HS-27A (cell line): ENCODE measurements around the gene EFCAB13.
"Not testable (repeated sequence)": the region's sequence is repeated elsewhere in the genome, so short reads cannot be mapped to it uniquely, and the experiment has no call there.

Experiments used
- DNase-seq: peaks from one replicate; pipeline ENCODE4 v3.0.0-alpha.2; 2012; ENCODE audit warnings: low read depth, missing footprints

EFCAB13 gene

GRCh38 chr17:47330548-47330947 is 6.8 kb downstream of the EFCAB13 start:
- no peak for DNase-seq

- no peak for DNase-seq
Measured at GRCh38 chr17:47332287-47332686, 8.5 kb downstream of the EFCAB13 start.

DNA sequence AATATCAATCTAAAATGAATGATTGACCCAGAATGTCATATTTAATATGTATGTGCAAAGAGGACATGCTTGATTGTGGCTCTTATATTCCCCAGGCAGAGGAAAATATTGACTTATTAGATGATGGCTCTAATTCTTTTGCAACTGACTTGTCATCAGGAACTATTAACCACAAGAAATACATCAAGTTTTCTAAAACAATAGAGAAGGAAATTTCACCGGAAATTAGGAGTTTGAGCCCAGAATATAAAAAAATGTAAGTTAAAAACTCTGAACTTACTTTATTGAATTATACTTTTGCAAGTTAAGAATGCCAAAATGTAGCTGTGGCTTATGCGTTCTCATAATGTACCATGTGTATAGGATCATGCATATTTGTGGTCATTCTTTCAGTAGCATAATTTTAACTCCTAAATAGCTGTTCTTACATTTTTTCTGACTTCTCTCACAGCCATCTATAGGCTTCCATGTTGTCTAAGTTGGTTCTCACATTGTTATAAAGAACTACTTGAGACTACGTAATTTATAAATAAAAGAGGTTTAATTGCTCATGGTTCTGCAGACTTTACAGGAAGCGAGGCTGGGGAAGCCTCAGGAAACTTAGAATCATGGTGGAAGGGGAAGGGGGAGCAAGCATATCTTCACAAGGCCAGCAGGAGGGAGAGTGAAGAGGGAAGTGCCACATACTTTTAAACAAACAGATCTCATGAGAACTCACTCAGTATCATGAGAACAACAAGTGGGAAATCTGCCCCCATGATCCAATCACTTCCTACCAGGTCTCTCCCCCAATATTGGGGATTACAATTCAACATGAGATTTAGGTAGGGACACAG is 11.6 kb downstream of the EFCAB13 start:
- no peak for DNase-seq

DNA sequence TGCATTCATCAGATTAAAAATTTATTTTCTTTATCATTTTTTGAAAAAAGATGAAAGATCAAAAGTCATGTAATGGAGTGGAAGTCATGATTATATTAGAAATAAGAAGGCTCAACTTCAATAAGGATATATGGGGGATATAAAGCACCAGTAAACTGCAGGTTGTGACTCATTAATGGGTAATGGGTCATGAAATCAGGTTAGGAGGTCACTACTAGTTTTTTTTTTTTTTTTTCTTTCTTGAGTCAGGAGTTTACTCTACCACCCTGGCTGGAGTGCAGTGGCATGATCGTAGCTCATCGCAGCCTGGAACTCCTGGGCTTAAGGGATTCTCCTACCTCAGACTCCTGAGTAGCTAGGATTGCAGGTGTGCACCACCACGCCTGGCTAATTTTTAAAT is 14.3 kb downstream of the EFCAB13 start:
- no peak for DNase-seq

DNA sequence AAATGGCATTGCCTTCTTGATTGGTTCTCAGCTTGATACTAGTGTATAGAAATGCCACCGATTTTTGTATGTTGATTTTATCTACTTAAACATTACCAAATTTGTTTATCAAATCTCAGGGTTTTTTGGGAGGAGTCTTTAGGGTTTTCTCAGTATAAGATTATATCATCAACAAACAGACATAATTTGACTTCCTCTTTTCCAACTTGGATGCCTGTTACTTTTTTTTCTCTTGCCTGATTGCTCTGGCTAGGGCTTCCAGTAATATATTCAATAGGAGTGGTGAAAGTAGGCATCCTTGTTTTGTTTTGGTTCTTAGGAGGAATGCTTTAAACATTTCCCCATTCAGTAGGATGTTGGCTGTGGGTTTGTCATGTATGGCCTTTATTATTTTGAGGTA is 29.1 kb downstream of the EFCAB13 start:
- DNase-seq: no peak

- no peak for DNase-seq
Measured at GRCh38 chr17:47358652-47359051, 34.9 kb downstream of the EFCAB13 start.

- DNase-seq: no peak
Measured at GRCh38 chr17:47363171-47363570, 39.4 kb downstream of the EFCAB13 start.

- DNase-seq: no peak
Measured at GRCh38 chr17:47367257-47367656, 43.5 kb downstream of the EFCAB13 start.

- DNase-seq: no peak
Measured at GRCh38 chr17:47368262-47368661, 44.5 kb downstream of the EFCAB13 start.

DNA sequence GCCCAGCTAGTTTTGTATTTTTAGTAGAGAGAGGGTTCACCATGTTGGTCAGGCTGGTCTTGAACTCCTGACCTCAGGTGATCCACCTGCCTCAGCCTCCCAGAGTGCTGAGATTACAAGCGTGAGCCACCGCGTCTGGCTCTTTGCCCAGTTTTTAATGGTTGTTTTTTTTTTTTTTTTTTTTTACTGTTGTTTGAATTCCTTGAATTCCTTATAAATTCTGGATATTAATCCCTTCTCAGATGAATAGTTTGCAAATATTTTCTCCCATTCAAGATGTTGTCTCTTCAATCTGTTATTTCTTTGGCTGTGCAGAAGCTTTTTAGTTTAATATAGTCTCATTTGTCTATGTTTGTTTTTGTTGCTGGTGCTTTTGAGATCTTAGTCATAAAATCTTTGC is 47.1 kb downstream of the EFCAB13 start:
- DNase-seq: peak; percentile 4

DNA sequence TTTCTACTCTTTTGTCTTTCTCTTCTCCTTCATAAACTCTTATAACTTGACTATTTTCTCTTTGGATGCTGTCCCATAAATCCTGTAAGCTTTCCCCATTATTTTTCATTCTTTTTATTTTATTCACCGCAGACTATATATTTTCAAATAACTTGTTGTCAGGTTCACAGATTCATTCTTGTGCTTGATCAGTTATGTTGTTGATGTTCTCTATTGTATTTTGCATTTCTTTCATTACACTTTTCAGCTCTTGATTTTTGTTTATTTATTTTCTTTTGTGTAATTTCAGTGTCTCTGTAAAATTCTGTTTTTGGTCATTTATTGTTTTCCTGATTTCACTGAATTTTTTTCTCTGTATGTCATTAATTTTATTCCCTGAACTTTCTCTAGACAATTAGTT is 49.2 kb downstream of the EFCAB13 start:
- DNase-seq: no peak

- DNase-seq: no peak
Measured at GRCh38 chr17:47376247-47376646, 52.5 kb downstream of the EFCAB13 start.

DNA sequence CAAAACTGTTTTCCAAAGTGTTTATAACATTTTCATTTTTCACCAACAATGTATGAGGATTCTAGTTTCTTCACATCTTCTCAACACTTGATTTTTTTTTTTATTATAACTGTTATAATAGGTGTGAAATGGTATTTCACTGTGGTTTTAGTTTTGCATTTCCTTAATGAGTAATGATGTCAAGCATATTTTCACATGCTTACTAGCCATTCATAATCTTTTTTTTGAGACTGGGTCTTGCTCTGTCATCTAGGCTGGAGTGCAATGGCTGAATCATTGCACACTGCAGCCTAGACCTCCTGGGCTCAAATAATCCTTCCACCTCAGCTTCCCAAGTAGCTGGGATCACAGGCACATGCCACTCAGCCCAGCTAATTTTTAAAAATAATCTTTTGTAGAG is 65.1 kb downstream of the EFCAB13 start:
- no peak for DNase-seq

DNA sequence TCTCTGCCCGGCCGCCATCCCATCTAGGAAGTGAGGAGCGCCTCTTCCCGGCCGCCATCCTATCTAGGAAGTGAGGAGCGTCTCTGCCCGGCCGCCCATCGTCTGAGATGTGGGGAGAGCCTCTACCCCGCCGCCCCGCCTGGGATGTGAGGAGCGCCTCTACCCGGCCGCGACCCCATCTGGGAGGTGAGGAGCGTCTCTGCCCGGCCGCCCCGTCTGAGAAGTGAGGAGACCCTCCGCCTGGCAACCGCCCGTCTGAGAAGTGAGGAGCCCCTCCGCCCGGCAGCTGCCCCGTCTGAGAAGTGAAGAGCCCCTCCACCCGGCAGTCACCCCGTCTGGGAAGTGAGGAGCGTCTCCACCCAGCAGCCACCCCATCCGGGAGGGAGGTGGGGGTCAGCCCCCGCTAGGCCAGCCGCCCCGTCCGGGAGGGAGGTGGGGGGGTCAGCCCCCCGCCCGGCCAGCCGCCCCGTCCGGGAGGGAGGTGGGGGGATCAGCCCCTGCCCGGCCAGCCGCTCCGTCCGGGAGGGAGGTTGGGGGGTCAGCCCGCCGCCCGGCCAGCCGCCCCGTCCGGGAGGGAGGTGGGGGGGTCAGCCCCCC is 73.9 kb downstream of the EFCAB13 start:
- not testable (repeated sequence) for DNase-seq

DNA sequence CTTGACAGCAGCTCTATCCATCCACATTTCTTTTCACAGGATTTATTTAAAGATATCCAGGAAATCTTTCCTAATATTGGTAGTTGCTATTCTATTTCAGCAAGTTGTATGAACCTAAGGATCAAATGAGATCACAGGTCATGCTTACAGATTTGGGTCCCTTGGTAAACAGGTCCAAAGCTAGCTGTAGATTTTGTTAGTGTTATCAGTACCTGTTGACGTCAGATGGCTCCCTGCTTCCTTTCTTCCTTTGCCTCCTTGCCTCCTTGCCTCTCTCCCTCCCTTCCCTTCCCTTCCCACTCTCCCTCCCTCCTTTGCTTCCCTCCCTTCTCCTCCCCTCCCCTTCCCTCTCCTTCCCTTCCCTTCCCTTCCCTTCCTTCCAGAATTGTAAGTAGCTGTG is 76.6 kb downstream of the EFCAB13 start:
- no peak for DNase-seq

GRCh38 chr17:47401100-47401499 is 77.3 kb downstream of the EFCAB13 start:
- DNase-seq: no peak

DNA sequence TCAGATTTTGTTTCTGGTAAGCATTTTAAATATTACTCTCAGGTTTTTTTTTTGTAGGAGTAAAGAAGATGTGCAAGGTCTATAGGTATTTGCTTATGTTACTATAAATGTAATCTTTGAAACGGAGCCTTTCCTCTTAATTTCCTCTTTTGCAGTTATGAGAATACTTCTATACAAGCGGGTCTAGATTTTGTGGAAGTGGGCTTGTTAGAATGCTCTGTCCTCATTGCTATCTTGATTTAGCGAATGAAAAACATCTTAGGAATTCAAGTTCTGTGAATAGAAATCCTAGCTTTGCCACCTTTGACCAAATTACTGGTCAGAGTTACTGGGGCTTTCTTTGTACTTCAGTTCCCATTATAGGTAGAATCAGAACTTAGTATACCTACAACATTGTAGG is 80.3 kb downstream of the EFCAB13 start:
- no peak for DNase-seq

- DNase-seq: no peak
Measured at GRCh38 chr17:47404875-47405274, 81.1 kb downstream of the EFCAB13 start.

DNA sequence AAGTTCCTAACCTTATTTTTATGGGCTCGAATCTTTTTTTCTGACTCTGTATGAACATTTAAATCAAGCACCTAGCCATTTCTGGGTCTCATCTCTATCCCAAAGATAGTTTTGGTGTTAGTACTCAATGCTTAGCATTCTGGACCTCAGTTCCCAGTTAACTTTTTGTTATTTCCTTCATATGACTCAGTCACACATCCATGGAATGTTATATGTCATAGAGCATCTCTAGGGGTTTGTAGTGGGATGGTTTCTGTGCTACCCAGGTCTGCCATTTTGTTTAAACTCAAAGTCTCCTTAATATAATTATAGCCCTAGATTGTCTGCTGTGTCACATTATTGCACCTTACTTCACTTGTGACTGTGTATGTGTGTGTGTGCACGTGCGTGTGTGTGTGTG is 90.1 kb downstream of the EFCAB13 start:
- no peak for DNase-seq

- DNase-seq: no peak
Measured at GRCh38 chr17:47414612-47415011, 90.9 kb downstream of the EFCAB13 start.

DNA sequence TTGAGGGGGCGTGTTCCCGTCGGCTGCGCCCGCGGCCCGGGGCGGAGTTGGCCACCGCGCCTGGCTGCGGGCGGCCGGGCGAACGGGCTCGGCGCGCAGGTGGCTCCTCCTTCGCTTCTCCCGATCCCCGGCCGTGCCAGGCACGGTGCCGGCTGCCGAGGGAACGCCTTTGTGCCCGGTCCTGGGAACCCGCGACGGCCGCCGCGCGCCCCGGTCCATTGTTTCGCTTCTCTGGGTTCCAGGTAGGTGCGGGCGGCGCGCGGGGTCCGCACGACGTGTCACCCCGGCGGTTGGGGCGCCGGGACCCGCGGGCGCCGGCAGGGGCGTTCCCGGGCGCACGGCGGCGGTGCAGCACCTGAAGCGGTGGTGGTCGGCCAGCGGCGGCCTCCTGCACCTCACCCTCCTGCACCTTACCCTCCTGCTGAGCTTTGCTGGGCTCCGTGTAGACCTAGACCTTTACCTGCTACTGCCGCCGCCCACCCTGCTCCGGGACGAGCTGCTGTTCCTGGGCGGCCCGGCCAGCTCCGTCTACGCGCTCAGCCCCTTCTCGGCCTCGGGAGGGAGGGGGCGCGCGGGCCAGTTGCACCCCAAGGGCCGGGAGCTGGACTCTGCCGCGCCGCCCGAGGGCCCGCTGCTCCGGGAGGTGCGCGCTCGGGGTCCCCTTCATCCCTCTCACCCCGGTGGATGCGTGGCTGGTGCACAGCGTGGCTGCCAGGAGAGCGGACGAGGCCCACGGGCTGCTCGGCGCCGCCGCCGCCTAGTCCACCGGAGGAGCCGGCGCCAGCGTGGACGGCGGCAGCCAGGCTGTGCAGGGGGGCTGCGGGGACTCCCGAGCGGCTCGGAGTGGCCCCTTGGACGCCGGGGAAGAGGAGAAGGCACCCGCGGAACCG is 99.9 kb downstream of the EFCAB13 start:
- DNase-seq: no peak

GRCh38 chr17:47425233-47425632 is 101.5 kb downstream of the EFCAB13 start:
- not testable (repeated sequence) for DNase-seq
